Activated CD8-positive, alpha-beta memory T cell treated with anti-CD3 and anti-CD28 coated beads for 48 hours (primary cell): ENCODE data around the gene PLA1A.

ENCODE experiments used
- DNase-seq, 3 experiments: peaks; one replicate each; pipeline ENCODE4 v3.0.0-alpha.2; 2020; ENCODE audit warnings: low read depth in 2 of 3, low spot score in 2 of 3

Gene PLA1A

GRCh38 chr3:119608405-119609000, 10.8 kb downstream of the PLA1A start:
- no peak for DNase-seq

DNA sequence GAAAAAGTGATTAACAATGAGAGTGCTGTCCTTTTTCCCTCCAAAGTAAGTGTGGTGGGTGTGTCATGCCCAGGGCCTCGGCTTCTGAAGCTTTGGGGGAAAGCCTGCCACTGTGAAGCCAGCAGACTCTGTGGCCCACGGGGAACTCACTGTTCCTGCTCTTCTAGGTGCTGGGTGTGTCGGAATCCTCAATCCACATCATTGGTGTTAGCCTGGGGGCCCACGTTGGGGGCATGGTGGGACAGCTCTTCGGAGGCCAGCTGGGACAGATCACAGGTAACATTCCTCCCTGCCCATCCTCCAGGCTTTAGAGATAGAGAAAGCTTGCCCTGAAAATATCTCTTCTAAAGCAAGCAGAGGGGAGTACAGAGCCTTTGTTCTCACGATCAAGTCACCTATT, 11.6 kb downstream of the PLA1A start:
- DNase-seq, result no peak

DNA sequence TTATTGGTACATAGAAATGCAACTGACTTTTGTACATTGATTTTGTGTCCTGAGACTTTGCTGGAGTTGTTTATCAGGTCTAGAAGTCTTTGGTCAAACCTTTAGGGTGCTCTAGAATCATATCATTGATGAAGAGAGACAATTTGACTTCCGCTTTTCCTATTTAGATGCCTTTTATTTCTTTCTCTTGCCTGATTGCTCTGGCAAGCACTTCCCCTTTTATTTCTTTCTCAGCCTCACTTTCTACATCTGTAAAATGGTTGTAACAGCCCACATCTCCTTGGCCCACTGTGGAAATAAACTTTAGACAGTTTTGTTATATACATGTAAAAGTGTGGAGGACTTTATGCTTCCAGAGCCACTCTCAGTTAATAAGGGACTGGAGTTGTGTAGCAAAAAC, 14.0 kb downstream of the PLA1A start:
- DNase-seq, result no peak

- no peak for DNase-seq
These were observed 15.5 kb downstream of the PLA1A start for GRCh38 chr3:119613201-119613600.

DNA sequence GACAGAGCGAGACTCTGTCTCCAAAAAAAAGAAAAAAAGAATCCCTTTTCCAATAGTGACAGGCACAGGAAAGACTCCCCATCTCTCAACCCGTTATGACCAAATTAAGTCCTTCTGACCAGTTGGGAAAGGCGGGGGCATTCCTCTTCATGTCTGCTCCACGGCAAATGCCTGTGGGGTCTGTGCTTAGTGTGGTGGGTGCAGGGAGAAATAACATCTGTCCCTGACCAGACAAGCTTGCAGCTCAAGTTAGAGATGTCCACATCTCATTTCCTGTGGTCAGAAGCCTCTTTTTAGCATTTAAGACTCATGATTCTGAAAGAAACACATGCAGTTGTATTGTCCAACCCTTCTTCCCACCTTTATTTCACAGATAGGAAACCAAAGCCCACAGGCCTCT, 16.2 kb downstream of the PLA1A start:
- DNase-seq, result no peak

- DNase-seq, result no peak
These were observed 18.4 kb downstream of the PLA1A start for GRCh38 chr3:119616056-119616455.

DNA sequence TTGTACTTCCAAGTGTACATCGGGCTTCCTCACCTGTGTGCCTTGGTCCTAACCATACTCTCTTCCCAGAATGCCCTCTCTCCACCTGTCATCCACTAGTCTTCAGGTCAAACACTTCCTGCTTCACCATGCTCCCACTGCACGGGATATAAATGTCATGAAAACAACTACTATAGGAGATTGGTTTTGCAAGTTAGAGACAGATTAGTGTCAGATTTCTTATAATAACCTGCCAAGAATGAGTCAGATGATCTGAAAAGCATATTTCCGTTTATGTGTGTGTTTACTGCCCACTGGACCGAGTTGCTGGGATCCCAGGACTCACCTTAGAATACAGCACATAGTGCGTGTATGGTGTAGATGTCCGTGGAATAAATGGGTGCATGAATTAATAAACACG, 21.4 kb downstream of the PLA1A start:
- no peak for DNase-seq

- DNase-seq, result no peak
These were observed 23.2 kb downstream of the PLA1A start for GRCh38 chr3:119620899-119621298.

- DNase-seq, result no peak
These were observed 26.5 kb downstream of the PLA1A start for GRCh38 chr3:119624002-119624720.

GRCh38 chr3:119625451-119626153, 27.9 kb downstream of the PLA1A start:
- DNase-seq, result no peak

DNA sequence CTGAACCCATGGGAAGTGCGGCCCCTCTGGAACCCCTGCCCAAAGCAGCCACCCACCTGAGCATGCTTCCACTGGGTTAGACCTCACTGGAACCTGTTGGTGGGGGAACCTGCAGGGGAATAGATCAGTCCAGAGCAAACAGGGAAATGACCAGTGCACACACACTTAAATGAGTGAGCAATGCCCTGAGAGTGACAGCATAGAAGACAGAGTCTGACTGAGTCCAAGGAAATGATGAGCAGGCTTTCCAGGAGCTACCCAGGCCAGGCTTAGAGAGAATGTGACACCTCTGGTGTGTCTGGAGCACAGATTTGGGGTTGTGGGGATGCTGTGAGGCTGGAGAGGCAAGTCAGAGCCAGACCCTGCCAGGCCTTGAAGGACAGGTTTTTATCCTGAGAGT, 28.5 kb downstream of the PLA1A start:
- no peak for DNase-seq

- DNase-seq, result no peak
These were observed 29.8 kb downstream of the PLA1A start for GRCh38 chr3:119627461-119627860.

GRCh38 chr3:119628390-119628789, 30.7 kb downstream of the PLA1A start:
- no peak for DNase-seq

- no peak for DNase-seq
These were observed 31.2 kb downstream of the PLA1A start for GRCh38 chr3:119628816-119629445.

- no peak for DNase-seq
These were observed 32.6 kb downstream of the PLA1A start for GRCh38 chr3:119630128-119630879.

DNA sequence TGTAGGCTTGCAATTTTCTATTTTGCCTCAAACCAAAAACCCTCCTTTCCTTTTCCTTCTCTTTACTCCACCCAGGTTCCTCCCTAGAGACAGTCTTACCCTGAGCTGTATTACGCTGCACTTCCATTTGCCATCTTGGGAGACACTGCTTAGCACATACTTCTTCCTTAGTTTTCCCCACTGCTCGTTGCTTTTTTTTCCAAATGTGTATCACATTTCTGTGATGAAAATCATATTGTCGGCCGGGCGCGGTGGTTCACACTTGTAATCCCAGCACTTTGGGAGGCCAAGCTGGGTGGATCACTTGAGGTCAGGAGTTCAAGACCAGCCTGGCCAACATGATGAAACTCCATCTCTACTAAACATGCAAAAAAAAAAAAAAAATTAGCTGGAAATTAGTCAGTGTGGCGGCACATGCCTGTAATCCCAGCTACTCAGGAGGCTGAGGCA, 33.2 kb downstream of the PLA1A start:
- no peak for DNase-seq

GRCh38 chr3:119631516-119631915, 33.8 kb downstream of the PLA1A start:
- DNase-seq, result no peak

DNA sequence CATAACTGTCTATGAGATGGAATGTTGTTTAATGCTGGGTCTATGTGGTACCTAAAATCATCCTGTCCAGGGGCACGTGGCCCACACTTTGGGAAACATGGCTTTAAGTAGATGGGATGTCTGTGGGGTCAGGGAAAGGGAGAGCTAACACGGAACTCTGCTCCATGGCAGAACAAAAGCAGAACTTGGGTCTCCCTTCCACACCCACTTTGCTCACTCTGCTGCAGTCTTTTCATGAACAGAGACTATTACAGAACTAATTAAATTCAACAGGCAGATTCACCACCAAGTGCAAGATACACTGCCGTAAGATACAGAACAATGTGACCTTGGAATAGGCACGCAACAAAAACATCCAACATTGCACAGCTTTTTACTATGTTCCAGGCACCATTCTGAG, 34.5 kb downstream of the PLA1A start:
- no peak for DNase-seq

DNA sequence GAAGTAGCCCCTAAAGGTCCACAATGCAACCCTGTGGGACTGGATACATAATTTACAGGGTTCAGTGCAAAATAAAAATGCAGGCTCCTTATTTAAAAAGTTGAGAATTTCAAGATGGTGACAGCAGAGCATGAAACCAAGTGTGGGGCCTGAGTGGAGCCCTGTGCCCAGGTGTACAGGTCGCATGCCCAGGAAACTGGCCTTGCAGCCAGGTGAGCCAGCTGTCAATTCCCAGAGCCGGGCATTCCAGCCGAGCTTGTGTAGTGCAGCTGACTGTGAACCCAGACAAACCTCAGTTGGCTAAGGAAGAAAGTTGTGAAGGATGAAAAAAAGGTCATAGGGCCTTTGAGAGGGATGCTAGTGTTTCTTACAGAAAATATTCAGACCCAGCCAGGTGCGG, 35.1 kb downstream of the PLA1A start:
- no peak for DNase-seq

DNA sequence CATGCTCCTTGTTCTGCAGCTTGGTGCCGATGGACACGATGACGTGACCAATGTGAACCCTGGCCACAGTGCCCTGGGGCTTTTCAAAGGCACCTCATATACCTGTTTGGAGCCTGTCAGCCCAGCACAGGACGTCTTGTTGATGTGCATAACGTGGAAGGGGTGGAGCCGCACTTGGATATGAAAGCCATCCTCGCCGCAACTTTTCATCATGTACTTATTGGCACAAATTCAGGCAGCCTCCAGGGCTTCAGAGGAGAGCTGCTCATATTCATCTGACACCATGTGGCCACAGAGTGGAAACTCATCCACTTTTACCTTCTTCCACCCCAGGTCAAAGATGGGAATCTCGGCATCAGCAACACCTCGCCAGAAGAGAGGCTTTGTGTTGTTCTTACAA, 38.0 kb downstream of the PLA1A start:
- no peak for DNase-seq

DNA sequence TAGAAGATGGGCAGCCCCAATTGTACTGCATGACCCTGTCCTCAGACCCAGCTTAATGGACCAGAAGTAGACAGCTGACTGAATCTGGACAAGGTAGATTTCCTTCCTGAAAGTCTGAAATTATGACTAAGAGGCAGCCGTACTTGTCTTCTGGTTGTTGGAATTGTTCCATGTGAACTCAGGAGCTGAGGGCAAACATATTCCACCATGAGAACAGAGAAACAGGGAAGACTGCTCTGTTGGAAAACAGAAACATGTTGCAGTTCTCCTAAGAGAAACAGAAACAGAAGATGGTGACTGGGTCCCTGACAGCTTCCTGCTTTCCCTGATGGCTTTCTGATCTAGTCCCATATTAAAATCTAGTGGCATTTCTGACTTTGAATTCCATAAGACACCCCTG, 38.6 kb downstream of the PLA1A start:
- no peak for DNase-seq
